NCI-H1048 (cell line): ENCODE data around the gene EXOC3.
"Not testable (repeated sequence)": the region's sequence is repeated elsewhere in the genome, so short reads cannot be mapped to it uniquely, and the experiment has no call there.

Experiments used
- DNase-seq: peaks from one replicate; lab custom pipeline; 2025; lab: John Stamatoyannopoulos, UW

EXOC3 gene

GRCh38 chr5:486597-486996 is 43.6 kb downstream of the EXOC3 start:
- not testable (repeated sequence) for DNase-seq

GRCh38 chr5:488241-488640 is 45.3 kb downstream of the EXOC3 start:
- DNase-seq, result no peak

GRCh38 chr5:488744-489688 is 46.0 kb downstream of the EXOC3 start:
- DNase-seq, result no peak

- DNase-seq, result no peak
These were observed 46.7 kb downstream of the EXOC3 start for GRCh38 chr5:489689-490080.

- DNase-seq, result no peak
These were observed 47.4 kb downstream of the EXOC3 start for GRCh38 chr5:490116-491106.

GRCh38 chr5:491119-491855 is 48.3 kb downstream of the EXOC3 start:
- DNase-seq, result no peak

GRCh38 chr5:491856-492155 is 48.8 kb downstream of the EXOC3 start:
- DNase-seq, result no peak

GRCh38 chr5:492314-492893 is 49.4 kb downstream of the EXOC3 start:
- DNase-seq, result no peak

- no peak for DNase-seq
These were observed 50.2 kb downstream of the EXOC3 start for GRCh38 chr5:493119-493701.

GRCh38 chr5:493758-494157 is 50.8 kb downstream of the EXOC3 start:
- DNase-seq, result no peak

- DNase-seq, result no peak
These were observed 51.8 kb downstream of the EXOC3 start for GRCh38 chr5:494667-495255.

GRCh38 chr5:496028-496427 is 53.1 kb downstream of the EXOC3 start:
- DNase-seq, result no peak

- no peak for DNase-seq
These were observed 54.2 kb downstream of the EXOC3 start for GRCh38 chr5:497090-497700.

- DNase-seq, result no peak
These were observed 55.0 kb downstream of the EXOC3 start for GRCh38 chr5:497871-498509.

GRCh38 chr5:499233-500209 is 56.5 kb downstream of the EXOC3 start:
- no peak for DNase-seq

GRCh38 chr5:500491-500890 is 57.5 kb downstream of the EXOC3 start:
- DNase-seq, result no peak

- DNase-seq, result no peak
These were observed 58.3 kb downstream of the EXOC3 start for GRCh38 chr5:501105-501830.

- DNase-seq, result no peak
These were observed 58.8 kb downstream of the EXOC3 start for GRCh38 chr5:501831-502184.
